Nephron (organoid): ENCODE results near the gene SETD2.
A peak's percentile ranks its signal among the peaks of the same experiment; 100 is the strongest.

Experiments used
- H3K27ac Mint-ChIP-seq, 3 experiments: 2 replicates each; pipeline ENCODE4 v1.8.0; 2020; ENCODE audit warnings: mixed read lengths in 3 of 3, mild to moderate bottlenecking in 2 of 3, moderate library complexity in 1 of 3
- H3K27me3 Mint-ChIP-seq: 2 replicates; pipeline ENCODE4 v1.8.0; 2021; ENCODE audit warnings: low read depth, mild to moderate bottlenecking, moderate library complexity, mixed read lengths
- H3K36me3 Mint-ChIP-seq: 2 replicates; pipeline ENCODE4 v1.8.0; 2020; ENCODE audit warnings: low read depth, mixed read lengths
- H3K4me1 Mint-ChIP-seq: 2 replicates; pipeline ENCODE4 v1.8.0; 2020; ENCODE audit warnings: mixed read lengths
- H3K4me3 Mint-ChIP-seq, 3 experiments: 2 replicates each; pipeline ENCODE4 v1.8.0; 2020; ENCODE audit warnings: mild to moderate bottlenecking in 3 of 3, mixed read lengths in 3 of 3, moderate library complexity in 2 of 3
- H3K9me3 Mint-ChIP-seq: 2 replicates; pipeline ENCODE4 v1.8.0; 2020; ENCODE audit warnings: mixed read lengths
- TF ChIP-seq, protein P1 (sequence below), 3 experiments: fragments of 200-600 bp; sonication (generic); IDR thresholded peaks; one replicate each; pipeline ENCODE4 v1.5.0; 2021; ENCODE audit warnings: antibody characterized with exemption in 3 of 3; ENCODE audit not compliant: unreplicated experiment in 3 of 3

SETD2 gene

DNA sequence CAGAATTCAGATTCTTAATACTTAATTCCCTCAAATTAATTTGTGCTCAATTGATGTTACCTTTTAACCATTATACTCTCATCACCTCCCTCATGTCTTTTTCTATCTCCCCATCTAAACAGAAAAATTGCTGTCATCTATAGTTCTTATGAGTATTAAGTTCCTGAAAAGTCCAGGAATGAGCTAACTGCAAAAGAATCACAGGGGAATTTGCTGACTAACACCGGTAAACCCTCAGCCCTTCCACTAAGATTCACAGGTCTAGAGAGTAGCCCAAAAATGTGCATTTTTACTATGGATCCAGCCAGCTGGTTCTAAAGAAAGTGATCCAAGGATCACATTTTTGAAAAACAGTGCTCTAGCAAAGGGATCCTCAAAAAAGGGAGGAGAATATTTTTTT is 67.0 kb downstream of the SETD2 start:
- Mint-ChIP-seq H3K27ac (peak overlapping the region in 2 of 3 experiments; percentile 7 to 37), H3K27me3 (no peaks in the 10 kb centered on the region), H3K9me3 (no peaks in the 10 kb centered on the region), H3K4me1 (no peaks in the 10 kb centered on the region), H3K36me3 (peaks cover 44% of the 10 kb centered on the region), H3K4me3 (no peak overlapping the region)
- TF ChIP-seq, protein P1, sequence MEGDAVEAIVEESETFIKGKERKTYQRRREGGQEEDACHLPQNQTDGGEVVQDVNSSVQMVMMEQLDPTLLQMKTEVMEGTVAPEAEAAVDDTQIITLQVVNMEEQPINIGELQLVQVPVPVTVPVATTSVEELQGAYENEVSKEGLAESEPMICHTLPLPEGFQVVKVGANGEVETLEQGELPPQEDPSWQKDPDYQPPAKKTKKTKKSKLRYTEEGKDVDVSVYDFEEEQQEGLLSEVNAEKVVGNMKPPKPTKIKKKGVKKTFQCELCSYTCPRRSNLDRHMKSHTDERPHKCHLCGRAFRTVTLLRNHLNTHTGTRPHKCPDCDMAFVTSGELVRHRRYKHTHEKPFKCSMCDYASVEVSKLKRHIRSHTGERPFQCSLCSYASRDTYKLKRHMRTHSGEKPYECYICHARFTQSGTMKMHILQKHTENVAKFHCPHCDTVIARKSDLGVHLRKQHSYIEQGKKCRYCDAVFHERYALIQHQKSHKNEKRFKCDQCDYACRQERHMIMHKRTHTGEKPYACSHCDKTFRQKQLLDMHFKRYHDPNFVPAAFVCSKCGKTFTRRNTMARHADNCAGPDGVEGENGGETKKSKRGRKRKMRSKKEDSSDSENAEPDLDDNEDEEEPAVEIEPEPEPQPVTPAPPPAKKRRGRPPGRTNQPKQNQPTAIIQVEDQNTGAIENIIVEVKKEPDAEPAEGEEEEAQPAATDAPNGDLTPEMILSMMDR (IDR thresholded peaks at IDR 0.05; ENCODE audit: unreplicated experiment in 3 of 3) = no peak

DNA sequence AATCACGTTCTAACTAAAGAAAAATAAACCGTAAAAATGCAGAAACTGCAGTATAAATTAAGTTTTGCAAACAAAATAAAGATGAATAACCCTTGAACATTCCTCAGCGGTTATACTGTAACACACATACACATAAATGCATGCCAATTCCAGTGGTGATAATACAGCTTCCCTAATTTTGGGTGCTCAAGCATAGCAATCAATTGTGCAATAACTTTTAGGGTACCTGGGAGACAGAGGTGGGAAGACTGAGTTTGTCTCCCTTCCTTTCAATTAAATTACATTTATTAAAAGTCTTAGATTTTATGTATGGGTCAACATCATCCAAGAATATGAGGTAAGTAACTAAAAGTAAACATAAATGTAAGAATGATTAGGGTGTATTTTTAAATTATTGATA is 71.8 kb downstream of the SETD2 start:
- Mint-ChIP-seq H3K4me3 (no peak overlapping the region), H3K4me1 (no peaks in the 10 kb centered on the region), H3K36me3 (peaks cover 47% of the 10 kb centered on the region), H3K27me3 (no peaks in the 10 kb centered on the region), H3K9me3 (no peaks in the 10 kb centered on the region), H3K27ac (no peak overlapping the region)
- TF ChIP-seq, protein P1 (IDR thresholded peaks at IDR 0.05; ENCODE audit: unreplicated experiment in 3 of 3) = no peak

DNA sequence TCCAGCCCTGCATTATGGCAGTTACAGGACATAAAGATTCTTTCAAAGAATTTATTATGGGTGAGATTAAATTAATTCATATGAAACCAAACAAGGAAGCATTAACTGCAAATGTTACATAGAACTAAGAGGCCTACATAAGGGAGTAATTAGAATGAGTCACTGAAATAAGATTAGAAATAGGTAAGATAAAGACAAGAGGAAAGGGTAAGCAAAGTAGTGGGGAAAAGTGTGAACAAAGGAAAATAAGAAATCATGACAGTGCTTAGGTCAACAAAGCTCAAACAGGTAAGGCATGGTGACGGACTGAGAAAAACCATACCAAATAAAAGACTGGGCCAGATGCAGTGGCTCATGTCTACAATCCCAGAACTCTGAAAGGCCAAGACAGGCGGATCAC is 74.3 kb downstream of the SETD2 start:
- TF ChIP-seq, protein P1 (IDR thresholded peaks at IDR 0.05; ENCODE audit: unreplicated experiment in 3 of 3) = no peak
- Mint-ChIP-seq H3K27ac (peak overlapping the region in 2 of 3 experiments; percentile 15 to 21), H3K9me3 (no peaks in the 10 kb centered on the region), H3K4me1 (no peaks in the 10 kb centered on the region), H3K27me3 (no peaks in the 10 kb centered on the region), H3K36me3 (peaks cover 52% of the 10 kb centered on the region), H3K4me3 (no peak overlapping the region)

DNA sequence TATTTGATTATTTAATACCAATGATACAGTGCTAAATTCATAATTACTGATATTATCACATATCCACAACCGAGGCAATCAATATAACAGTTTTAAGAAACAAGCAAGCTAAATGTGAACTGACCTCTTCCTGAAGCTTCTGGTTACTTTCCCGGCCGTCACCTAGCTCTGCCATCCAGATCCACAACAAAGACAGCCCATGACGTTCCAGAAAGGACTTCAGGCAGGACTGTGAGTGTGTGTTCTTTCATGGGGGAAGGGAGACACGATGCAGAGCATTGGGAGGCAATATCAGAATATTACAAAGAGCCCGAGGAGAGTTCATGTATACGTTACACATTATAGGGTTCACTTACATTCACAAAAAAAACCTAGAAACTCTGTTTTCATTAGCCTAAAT is 77.8 kb downstream of the SETD2 start:
- H3K4me3 Mint-ChIP-seq = no peak overlapping the region
- TF ChIP-seq, protein P1 (IDR thresholded peaks at IDR 0.05; ENCODE audit: unreplicated experiment in 3 of 3) = no peak

DNA sequence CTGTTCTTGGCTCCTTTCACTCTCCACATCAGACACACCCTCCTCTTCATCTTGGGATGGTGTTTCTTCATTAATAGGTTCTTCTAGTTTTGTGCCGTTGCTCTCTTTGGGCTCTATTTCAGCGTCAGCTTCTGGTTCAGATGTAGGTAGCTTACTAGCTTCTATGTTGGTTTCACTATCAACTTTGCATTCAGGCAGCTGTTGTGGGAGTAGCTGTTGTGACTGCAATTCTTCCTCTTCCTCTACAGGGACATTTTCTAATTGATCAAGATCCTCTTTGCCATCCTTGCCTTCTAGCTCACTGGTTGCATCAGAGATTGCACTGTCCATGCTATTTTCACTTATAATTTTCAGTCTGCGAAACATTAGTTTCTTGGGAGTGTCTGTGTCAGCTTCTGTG is 80.1 kb downstream of the SETD2 start:
- no peak overlapping the region for H3K4me3 Mint-ChIP-seq
- H3K4me1 Mint-ChIP-seq = no peaks in the 10 kb centered on the region
- H3K27me3 Mint-ChIP-seq = no peaks in the 10 kb centered on the region
- TF ChIP-seq, protein P1 (IDR thresholded peaks at IDR 0.05; ENCODE audit: unreplicated experiment in 3 of 3) = no peak
- no peak overlapping the region for H3K27ac Mint-ChIP-seq
- peaks cover 82% of the 10 kb centered on the region for H3K36me3 Mint-ChIP-seq
- no peaks in the 10 kb centered on the region for H3K9me3 Mint-ChIP-seq

More for the DNA sequence above, 77.8 kb downstream of the SETD2 start:
- no peaks in the 10 kb centered on the region for H3K27me3 Mint-ChIP-seq
- no peaks in the 10 kb centered on the region for H3K9me3 Mint-ChIP-seq
- H3K4me1 Mint-ChIP-seq = no peaks in the 10 kb centered on the region
- no peak overlapping the region for H3K27ac Mint-ChIP-seq
- peaks cover 71% of the 10 kb centered on the region for H3K36me3 Mint-ChIP-seq

DNA sequence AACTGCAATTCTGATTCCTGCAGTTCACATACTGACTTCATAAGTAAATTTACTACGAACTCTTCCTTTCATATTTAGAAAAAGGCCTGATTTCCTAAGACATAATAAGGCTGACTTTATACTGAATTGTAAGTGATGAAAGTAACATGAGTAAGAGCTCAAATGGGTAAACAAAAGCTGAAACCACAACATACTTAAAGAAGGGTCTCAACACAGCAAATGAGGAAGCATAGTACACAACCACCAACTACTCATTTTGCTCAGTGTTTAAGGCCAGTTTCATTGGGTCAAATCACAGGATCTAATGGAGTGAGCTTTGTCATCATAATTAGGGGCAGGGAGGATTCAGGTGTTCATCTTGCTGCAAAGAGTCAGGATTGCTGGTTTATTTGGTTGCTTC is 81.4 kb downstream of the SETD2 start:
- Mint-ChIP-seq H3K27ac (no peak overlapping the region), H3K9me3 (no peaks in the 10 kb centered on the region), H3K36me3 (peaks cover 79% of the 10 kb centered on the region), H3K4me3 (no peak overlapping the region), H3K4me1 (no peaks in the 10 kb centered on the region), H3K27me3 (no peaks in the 10 kb centered on the region)
- TF ChIP-seq, protein P1 (IDR thresholded peaks at IDR 0.05; ENCODE audit: unreplicated experiment in 3 of 3) = no peak
